Gastroesophageal sphincter (tissue), 4 donors: ENCODE measurements around the gene FAM241B. TPM values are rescaled to one million over a fixed set of nuclear protein-coding genes. Genes with fewer than 3 reads are reported as not detected.

ENCODE experiments used
- ATAC-seq: fragments of 150-250 bp; one replicate; pipeline ENCODE4 v1.9.1; 2016; ENCODE audit warnings: mild to moderate bottlenecking, moderate library complexity
- H3K27ac ChIP-seq, 4 donors: fragments of 200-600 bp; sonication (generic) in 3 of 4; 1 replicate in 3 of 4; 2 replicates in 1 of 4; pipeline ENCODE4 v1.5.1; 2016 to 2019
- H3K27me3 ChIP-seq: fragments of 200-600 bp; sonication (generic); one replicate; pipeline ENCODE4 v1.5.1; 2019
- H3K36me3 ChIP-seq, 2 donors: fragments of 200-600 bp; sonication (generic); one replicate each; pipeline ENCODE4 v1.5.1; 2019; ENCODE audit warnings: control low read depth in 1 of 2
- H3K4me1 ChIP-seq, 3 donors: fragments of 200-600 bp; sonication (generic); 1 replicate in 2 of 3; 2 replicates in 1 of 3; pipeline ENCODE4 v1.5.1; 2016 to 2019; ENCODE audit warnings: control low read depth in 2 of 3
- H3K4me3 ChIP-seq, 2 donors: fragments of 200-600 bp; sonication (generic); one replicate each; pipeline ENCODE4 v1.5.1; 2019; ENCODE audit warnings: mild to moderate bottlenecking in 1 of 2, moderate library complexity in 1 of 2
- H3K9me3 ChIP-seq, 3 donors: fragments of 200-600 bp; sonication (generic); one replicate each; pipeline ENCODE4 v1.5.1; 2017 to 2019; ENCODE audit warnings: control low read depth in 2 of 3
- CTCF ChIP-seq, 4 experiments: fragments of 200-600 bp in 2 of 4; fragments of 450-650 bp in 2 of 4; sonication (generic) in 1 of 4; IDR thresholded peaks; one replicate each; pipeline ENCODE4 v1.5.1; 2017 to 2019; ENCODE audit warnings: antibody characterized with exemption in 4 of 4, mild to moderate bottlenecking in 2 of 4, moderate library complexity in 2 of 4
- EP300 ChIP-seq: sonication (generic); formaldehyde crosslinking; IDR thresholded peaks from one replicate; pipeline ENCODE4 v1.6.1; 2017; ENCODE audit warnings: antibody characterized with exemption, mild to moderate bottlenecking
- POLR2A ChIP-seq, 2 donors: fragments of 450-650 bp; IDR thresholded peaks; one replicate each; pipeline ENCODE4 v1.6.1; 2017; ENCODE audit warnings: antibody characterized with exemption in 2 of 2, mild to moderate bottlenecking in 2 of 2, moderate library complexity in 1 of 2
- POLR2AphosphoS5 ChIP-seq: sonication (generic); formaldehyde crosslinking; IDR thresholded peaks from one replicate; pipeline ENCODE4 v1.6.1; 2017; ENCODE audit warnings: antibody characterized with exemption
- WGBS, 2 donors: methylation state at CpG; one replicate each; pipeline ENCODE4 v1.1.5; 2018; ENCODE audit warnings: low coverage in 1 of 2; 5-methylcytosine and 5-hydroxymethylcytosine counted together
- total RNA-seq, 4 donors: library from RNA; depleted of rRNA; stranded (reverse); fragments of >200 nt; gene quantifications; one replicate each; pipeline ENCODE4 v1.1.0, GENCODE V29; 2016

Gene FAM241B
- total RNA-seq, 4 donors from 2014 or later, result 0.81 to 7.9 (median 5.9) TPM

GRCh38 chr10:69636273-69636575 is 6.2 kb downstream of the FAM241B start:
- Histone ChIP-seq H3K4me3 (no peak overlapping the region), H3K9me3 (no peaks in the 10 kb centered on the region), H3K27ac (no peak overlapping the region), H3K4me1 (peaks cover 0 to 4% (median 0%) of the 10 kb centered on the region in 3 donors), H3K36me3 (peaks cover 0 to 25% of the 10 kb centered on the region in 2 donors), H3K27me3 (peaks cover 4% of the 10 kb centered on the region)
- TF ChIP-seq EP300 (no peak), CTCF (IDR thresholded peaks at IDR 0.05) (no peak), POLR2A (IDR thresholded peaks at IDR 0.05) (no peak), POLR2AphosphoS5 (no peak)
- 73 to 100% methylated on average over 1 to 2 of the region's 5 CpGs for WGBS, 2 donors
- no peak for ATAC-seq

- peaks cover 4% of the 10 kb centered on the region for H3K27me3 ChIP-seq
- H3K4me1 ChIP-seq, result no peaks in the 10 kb centered on the region
- 52 to 64% methylated on average over 7 to 9 of the region's 10 CpGs for WGBS, 2 donors
- H3K9me3 ChIP-seq, result no peaks in the 10 kb centered on the region
- no peak for TF ChIP-seq EP300
- TF ChIP-seq CTCF (IDR thresholded peaks at IDR 0.05), result no peak
- no peak for TF ChIP-seq POLR2AphosphoS5
- TF ChIP-seq POLR2A (IDR thresholded peaks at IDR 0.05), result no peak
- no peak overlapping the region for H3K4me3 ChIP-seq
- ATAC-seq, result no peak
- peaks cover 0 to 22% of the 10 kb centered on the region in 2 donors for H3K36me3 ChIP-seq
- H3K27ac ChIP-seq, result no peak overlapping the region
These were observed 6.9 kb downstream of the FAM241B start for GRCh38 chr10:69636626-69637605.

GRCh38 chr10:69638642-69639041 is 8.6 kb downstream of the FAM241B start:
- TF ChIP-seq POLR2A (IDR thresholded peaks at IDR 0.05), result no peak
- no peak for TF ChIP-seq POLR2AphosphoS5
- TF ChIP-seq CTCF (IDR thresholded peaks at IDR 0.05), result no peak
- TF ChIP-seq EP300, result no peak
- WGBS, 2 donors, result 6 to 61% methylated on average over 2 to 7 of the region's 8 CpGs
- no peaks in the 10 kb centered on the region for H3K4me1 ChIP-seq
- peaks cover 0 to 9% of the 10 kb centered on the region in 2 donors for H3K36me3 ChIP-seq
- no peak for ATAC-seq
- H3K27ac ChIP-seq, result no peak overlapping the region
- no peak overlapping the region for H3K4me3 ChIP-seq
- H3K9me3 ChIP-seq, result no peaks in the 10 kb centered on the region
- peaks cover 13% of the 10 kb centered on the region for H3K27me3 ChIP-seq

GRCh38 chr10:69639291-69640195 is 9.5 kb downstream of the FAM241B start:
- no peak overlapping the region for H3K27ac ChIP-seq
- ATAC-seq, result peak; percentile 29
- no peak for TF ChIP-seq EP300
- no peak for TF ChIP-seq POLR2A (IDR thresholded peaks at IDR 0.05)
- no peak for TF ChIP-seq POLR2AphosphoS5
- peak in 3 of 4 experiments; percentile 72 to 90 (median 78) for TF ChIP-seq CTCF (IDR thresholded peaks at IDR 0.05)

More at GRCh38 chr10:69639291-69640195, 9.5 kb downstream of the FAM241B start:
- Histone ChIP-seq H3K4me3 (no peak overlapping the region), H3K36me3 (no peaks in the 10 kb centered on the region), H3K27me3 (peaks cover 22% of the 10 kb centered on the region), H3K4me1 (no peaks in the 10 kb centered on the region), H3K9me3 (no peaks in the 10 kb centered on the region)
- WGBS, 2 donors, result 33 to 52% methylated on average over 7 to 8 of the region's 11 CpGs
